Measurements from ENCODE around the gene CDK3. TPM values are rescaled to one million over a fixed set of nuclear protein-coding genes. Genes with fewer than 3 reads are reported as not detected.
"Not testable (repeated sequence)": the region's sequence is repeated elsewhere in the genome, so short reads cannot be mapped to it uniquely, and the experiment has no call there.

The CDK3 gene
- polyA plus RNA-seq, 1 donor = 4.8 TPM

DNA sequence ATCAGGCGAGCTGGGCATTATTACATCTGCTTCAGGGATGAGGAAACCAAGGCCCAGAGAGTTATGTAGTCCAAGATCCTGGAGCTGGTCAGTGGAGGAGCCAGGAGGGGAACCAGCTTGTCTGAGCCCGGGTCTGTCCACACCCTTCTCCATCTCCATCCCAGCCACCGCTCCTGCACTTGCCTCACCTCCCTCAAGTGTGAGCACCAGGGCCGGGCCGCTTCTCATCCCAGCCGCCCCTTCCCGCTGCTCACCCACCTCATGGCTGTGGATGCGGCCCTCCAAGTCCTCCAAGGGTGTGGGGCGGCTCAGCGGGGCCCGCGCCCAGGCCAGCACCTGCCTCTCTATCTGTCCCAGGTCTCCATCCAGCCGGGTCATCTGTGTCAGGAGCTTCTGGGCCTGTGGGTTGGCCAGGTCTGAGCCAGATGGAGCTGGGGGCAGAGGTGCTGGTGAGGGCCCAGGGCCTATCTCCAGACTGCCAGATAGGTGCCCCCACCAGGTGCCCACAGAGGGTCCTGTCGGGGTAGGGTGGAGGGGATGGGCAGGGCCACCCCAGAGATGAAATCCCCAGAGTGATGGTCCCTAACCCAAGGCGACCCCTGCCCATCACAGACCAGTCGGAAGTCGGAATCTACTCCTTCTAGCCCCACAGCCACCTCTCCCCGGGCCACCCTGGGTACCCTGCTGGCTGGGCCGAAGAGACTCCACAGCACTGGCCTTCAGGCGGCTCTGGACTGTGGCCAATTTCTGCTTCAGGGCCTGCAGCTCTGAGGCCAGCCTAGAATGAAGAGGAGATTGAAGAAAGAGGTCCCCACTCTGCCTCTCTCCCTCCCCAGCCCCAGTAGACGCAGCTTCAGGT is 17.1 kb downstream of the CDK3 start:
- DNase-seq = no peak

- no peak for DNase-seq
These were observed 17.7 kb downstream of the CDK3 start for GRCh38 chr17:76018340-76018680.

DNA sequence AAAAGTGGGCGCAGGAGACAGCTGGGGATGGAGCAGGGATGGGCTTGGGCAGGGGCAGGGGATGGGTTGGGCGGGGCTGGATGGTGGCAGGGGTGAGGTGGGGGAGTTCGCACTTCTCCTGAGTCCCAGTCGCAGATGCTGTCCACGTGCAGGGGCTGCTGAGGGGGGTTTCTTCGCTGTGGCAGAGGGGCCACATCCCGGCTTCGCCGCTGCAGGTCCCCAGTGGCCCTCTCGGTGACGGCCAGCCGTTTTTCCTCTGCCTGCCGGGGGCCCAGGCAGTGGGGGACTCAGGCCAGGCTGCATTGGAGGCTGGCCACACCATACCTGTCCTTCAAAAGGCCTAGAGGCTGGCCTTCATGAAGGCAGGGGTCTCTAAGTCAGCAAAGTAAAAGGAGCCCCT is 18.1 kb downstream of the CDK3 start:
- no peak for DNase-seq

DNA sequence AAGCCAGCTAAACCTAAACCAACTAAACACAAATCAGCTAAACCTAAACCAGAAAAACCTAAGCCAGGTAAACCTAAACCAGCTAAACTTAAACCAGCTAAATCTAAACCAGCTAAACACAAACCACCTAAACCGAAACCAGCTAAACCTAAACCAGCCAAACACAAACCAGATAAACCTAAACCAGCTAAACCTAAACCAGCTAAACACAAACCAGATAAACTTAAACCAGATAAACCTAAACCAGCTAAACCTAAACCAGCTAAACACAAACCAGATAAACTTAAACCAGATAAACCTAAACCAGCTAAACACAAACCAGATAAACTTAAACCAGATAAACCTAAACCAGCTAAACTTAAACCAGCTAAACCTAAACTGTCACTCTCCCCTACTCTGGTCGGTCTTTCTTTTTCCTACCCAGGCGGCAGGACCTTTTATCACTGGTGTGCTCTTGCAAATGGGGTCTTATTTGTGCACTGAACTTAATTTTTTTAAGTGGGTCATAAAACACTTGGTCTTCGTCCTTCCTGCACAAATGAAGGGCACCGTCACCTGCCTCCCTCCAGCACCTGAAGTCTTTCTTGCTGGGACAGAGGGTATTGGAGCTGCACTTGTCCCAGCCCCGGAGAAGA is 19.3 kb downstream of the CDK3 start:
- DNase-seq = no peak

DNA sequence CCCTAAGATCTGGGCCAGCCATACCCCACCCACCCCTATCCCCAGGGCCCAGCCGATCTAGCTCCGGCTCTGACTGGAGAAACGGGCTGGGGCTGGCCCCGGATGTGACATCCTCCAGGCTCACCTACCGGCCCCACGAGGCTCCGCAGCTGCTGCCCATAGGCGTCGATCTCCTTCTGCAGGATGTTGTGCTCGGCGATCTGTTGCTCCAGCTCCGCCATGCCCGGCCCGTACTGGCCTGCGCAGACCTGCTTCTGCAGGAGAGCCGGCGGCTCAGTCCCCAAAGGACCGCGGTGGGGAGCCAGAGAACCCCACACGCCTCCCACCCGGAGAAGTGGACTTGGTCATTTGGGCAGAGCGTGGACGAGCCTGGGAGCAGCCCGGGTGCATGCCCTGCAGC is 21.6 kb downstream of the CDK3 start:
- no peak for DNase-seq

GRCh38 chr17:76022973-76023899 is 22.6 kb downstream of the CDK3 start:
- DNase-seq = no peak

GRCh38 chr17:76023900-76024237 is 23.2 kb downstream of the CDK3 start:
- DNase-seq = no peak

- DNase-seq = no peak
These were observed 23.7 kb downstream of the CDK3 start for GRCh38 chr17:76024353-76024752.

- DNase-seq = no peak
These were observed 24.6 kb downstream of the CDK3 start for GRCh38 chr17:76025294-76025693.

DNA sequence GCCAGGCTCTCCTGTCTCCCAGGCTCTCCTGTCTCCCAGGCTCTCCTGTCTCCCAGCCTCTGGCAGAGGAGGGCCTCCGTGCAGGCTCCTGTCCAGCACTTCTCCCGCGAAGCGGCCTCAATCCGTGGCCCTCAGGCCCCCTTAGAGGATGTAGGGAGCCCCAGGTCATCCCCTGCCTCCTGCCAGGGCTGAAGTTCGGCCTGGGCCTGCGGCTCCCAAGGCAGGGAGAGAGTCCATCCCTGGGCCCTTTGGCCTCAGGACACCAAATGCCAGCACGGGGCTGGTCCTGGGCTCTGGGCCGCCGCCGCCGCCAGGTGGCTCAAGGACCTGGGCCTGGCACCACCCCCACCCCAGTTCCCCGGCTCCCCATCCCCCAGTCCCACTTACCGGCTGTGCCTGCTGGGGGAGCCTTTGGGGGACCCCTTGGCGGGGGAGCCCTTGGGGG is 26.1 kb downstream of the CDK3 start:
- no peak for DNase-seq

GRCh38 chr17:76027159-76027839 is 26.6 kb downstream of the CDK3 start, which contains the start of gene EVPL:
Gene EVPL (minus strand): TSS chr17:76027306. CDS start chr17:76027198, 108 bp downstream.
- DNase-seq = no peak

DNA sequence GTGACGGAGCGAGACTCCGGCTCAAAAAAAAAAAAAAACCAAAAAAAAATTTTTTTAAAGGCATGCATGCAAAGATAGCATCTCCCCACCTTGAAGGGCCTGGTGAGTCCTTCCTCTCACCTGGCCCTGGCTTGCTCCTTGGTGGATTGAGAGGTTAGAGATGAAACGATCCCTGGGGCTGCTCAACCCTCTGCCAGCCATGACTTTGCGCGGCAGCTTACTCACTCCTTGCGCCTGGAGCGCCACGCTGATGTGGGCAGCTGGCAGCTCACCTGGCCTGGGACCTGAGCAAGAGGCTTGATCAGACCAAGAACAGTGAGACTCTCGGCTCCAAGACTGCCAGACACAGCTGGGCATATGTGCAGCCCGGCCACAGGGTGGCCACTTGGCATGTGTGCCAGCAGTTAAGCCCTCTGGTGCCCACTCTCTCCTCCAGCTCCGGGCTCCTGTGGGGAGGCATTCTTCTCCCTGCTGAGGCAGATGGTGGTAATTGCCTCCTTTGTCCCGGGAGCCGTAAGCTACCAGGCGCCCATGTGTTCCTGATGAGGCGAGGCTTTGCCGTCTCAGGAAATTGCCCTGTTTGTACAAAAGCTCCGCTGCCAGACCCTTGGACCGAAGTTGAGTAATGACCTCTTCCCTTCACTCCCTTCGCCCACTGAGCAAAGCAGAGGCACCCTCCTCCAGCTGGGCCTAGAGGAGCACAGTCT is 31.6 kb downstream of the CDK3 start:
- DNase-seq = no peak

DNA sequence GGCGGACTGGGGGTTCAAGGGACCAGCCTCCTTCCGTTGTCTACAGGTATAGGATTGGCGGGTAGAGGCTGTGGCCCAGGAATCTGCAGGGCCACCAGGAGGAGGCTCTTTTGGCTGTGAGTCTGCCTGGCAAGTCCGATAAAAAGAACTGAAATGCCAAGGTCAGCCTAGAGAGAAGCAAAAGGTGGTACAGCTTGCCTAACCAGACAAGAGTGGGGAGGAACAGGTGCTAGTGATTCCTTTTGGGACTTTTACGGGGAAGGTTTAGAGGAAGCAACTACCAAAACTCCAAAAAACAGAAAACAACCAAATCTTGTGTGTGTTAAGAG is 32.1 kb downstream of the CDK3 start:
- no peak for DNase-seq

- DNase-seq = no peak
These were observed 32.5 kb downstream of the CDK3 start for GRCh38 chr17:76033139-76033538.

GRCh38 chr17:76034428-76035350 is 34.0 kb downstream of the CDK3 start:
- no peak for DNase-seq

- DNase-seq = no peak
These were observed 36.0 kb downstream of the CDK3 start for GRCh38 chr17:76036497-76037261.

DNA sequence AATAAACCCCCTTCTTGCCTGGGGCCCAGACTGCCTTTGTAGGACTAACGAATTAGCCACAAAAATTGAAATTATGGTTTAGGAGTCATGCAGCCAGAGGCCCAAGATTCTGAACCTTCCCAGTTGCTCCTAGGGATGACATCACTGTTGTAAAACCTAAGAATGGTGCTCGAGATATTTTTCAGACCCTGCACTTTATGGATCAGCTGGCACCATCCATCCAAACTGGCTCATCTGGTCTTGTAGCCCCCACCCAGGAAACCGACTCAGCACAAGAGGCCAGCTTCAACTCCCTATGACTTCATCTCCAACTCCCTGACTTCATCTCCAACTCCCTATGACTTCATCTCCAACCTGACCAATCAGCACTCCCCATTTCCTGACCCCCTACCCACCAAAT is 37.4 kb downstream of the CDK3 start:
- no peak for DNase-seq

DNA sequence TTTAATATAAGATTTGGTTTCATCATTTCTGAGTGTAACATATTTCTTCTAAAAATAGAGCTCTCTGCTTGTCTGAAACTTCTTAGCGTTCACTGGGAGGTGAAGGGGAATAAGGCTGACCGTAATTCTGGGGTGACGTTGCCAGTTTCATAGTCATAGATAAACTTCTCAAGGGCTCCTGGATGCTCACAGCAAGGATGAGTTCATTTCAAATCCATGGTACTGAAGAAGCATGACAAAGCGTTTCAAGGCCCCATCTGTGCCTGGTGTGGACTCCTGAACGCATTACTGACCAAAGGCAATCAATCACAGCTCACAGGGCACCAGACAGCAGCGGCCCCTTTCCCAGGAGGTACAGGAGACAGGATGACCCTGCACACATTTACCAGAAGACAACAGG is 38.5 kb downstream of the CDK3 start:
- DNase-seq = no peak

GRCh38 chr17:76040376-76040775 is 39.7 kb downstream of the CDK3 start:
- no peak for DNase-seq

- DNase-seq = not testable (repeated sequence)
These were observed 42.2 kb downstream of the CDK3 start for GRCh38 chr17:76042868-76043267.

Measured in hindlimb muscle (tissue), 1 donor.